ENCODE data around the gene KLRC4. TPM values are rescaled to one million over a fixed set of nuclear protein-coding genes. Genes with fewer than 3 reads are reported as not detected.

Gene KLRC4
- total and polyA plus RNA-seq, 4 donors = 0.17 to 1.3 (median 0.32) TPM

GRCh38 chr12:10400829-10401228 lies 8.7 kb downstream of the KLRC4 start:
- peaks cover 0 to 2% (median 0%) of the 10 kb centered on the region in 4 donors for H3K9me3 ChIP-seq (ENCODE audit: control insufficient read depth in 4 of 4, low read length in 3 of 4)
- TF ChIP-seq FOXA2 (IDR thresholded peaks at IDR 0.05) (no peak), ZBTB33 (IDR thresholded peaks at IDR 0.05) (no peak), REST (IDR thresholded peaks at IDR 0.05) (no peak), HNF4A (conservative IDR thresholded peaks at IDR 0.05) (no peak), JUND (IDR thresholded peaks at IDR 0.05) (no peak), CTCF (IDR thresholded peaks at IDR 0.05; ENCODE audit: low read depth, low read length, missing input control) (no peak)
- no peaks in the 10 kb centered on the region for H3K4me1 ChIP-seq (ENCODE audit: control insufficient read depth in 4 of 4, insufficient read depth in 4 of 4, low read length in 3 of 4)
- peaks cover 0 to 6% (median 0%) of the 10 kb centered on the region in 4 donors for H3K27me3 ChIP-seq (ENCODE audit: control insufficient read depth in 4 of 4, insufficient read depth in 4 of 4, low read length in 3 of 4)
- no peak overlapping the region for H3K27ac ChIP-seq (ENCODE audit: low read depth in 1 of 2, low read length in 2 of 2)
- H3K36me3 ChIP-seq (ENCODE audit: control insufficient read depth in 4 of 4, insufficient read depth in 3 of 4, low read depth in 1 of 4, low read length in 3 of 4) = no peaks in the 10 kb centered on the region
- no peak overlapping the region for H3K4me3 ChIP-seq (ENCODE audit: low read depth in 1 of 3, low read length in 3 of 3)
- no peak for DNase-seq (ENCODE audit: low spot score)
- H3K9ac ChIP-seq (ENCODE audit: low read depth in 1 of 2, low read length in 2 of 2) = no peak overlapping the region

DNA sequence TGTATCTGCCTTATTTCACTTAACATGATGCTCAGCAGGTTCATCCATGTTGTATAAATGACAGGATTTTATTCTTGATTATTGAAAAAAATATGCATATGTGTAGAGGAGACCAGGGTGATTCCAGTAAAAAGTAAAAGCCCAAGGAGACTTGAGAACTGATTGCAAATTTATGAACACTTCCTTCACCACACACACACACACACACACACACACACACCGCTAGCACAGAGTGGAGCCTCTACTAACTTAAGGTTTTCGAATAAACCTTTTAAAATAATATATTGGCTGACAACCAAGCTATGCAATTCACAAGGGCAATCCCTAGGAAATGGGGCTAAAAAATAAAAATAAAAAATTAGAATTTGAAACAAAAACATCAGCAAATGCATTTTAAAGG lies 11.4 kb downstream of the KLRC4 start:
- H3K4me3 ChIP-seq (ENCODE audit: low read depth in 1 of 3, low read length in 3 of 3) = no peak overlapping the region
- 85% methylated on average over 2 of the region's 2 CpGs for WGBS
- no peak overlapping the region for H3K9ac ChIP-seq (ENCODE audit: low read depth in 1 of 2, low read length in 2 of 2)
- no peak overlapping the region for H3K27ac ChIP-seq (ENCODE audit: low read depth in 1 of 2, low read length in 2 of 2)
- TF ChIP-seq EGR1 (IDR thresholded peaks at IDR 0.05; ENCODE audit: low read depth in 2 of 2) (no peak), ZBTB33 (IDR thresholded peaks at IDR 0.05) (no peak), RXRA (IDR thresholded peaks at IDR 0.05) (no peak), CTCF (IDR thresholded peaks at IDR 0.05; ENCODE audit: low read depth, low read length, missing input control) (no peak), YY1 (IDR thresholded peaks at IDR 0.05) (no peak), GABPA (IDR thresholded peaks at IDR 0.05 in 1 of 2, conservative IDR thresholded peaks at IDR 0.05 in 1 of 2) (no peak), SP1 (IDR thresholded peaks at IDR 0.05) (no peak)
- TF ChIP-seq, protein P1, sequence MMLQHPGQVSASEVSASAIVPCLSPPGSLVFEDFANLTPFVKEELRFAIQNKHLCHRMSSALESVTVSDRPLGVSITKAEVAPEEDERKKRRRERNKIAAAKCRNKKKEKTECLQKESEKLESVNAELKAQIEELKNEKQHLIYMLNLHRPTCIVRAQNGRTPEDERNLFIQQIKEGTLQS (IDR thresholded peaks at IDR 0.05) = no peak
- DNase-seq (ENCODE audit: low spot score) = no peak
- no peaks in the 10 kb centered on the region for H3K36me3 ChIP-seq (ENCODE audit: control insufficient read depth in 4 of 4, insufficient read depth in 3 of 4, low read depth in 1 of 4, low read length in 3 of 4)
- no peaks in the 10 kb centered on the region for H3K4me1 ChIP-seq (ENCODE audit: control insufficient read depth in 4 of 4, insufficient read depth in 4 of 4, low read length in 3 of 4)
- no peaks in the 10 kb centered on the region for H3K9me3 ChIP-seq (ENCODE audit: control insufficient read depth in 4 of 4, low read length in 3 of 4)
- peaks cover 0 to 6% (median 0%) of the 10 kb centered on the region in 4 donors for H3K27me3 ChIP-seq (ENCODE audit: control insufficient read depth in 4 of 4, insufficient read depth in 4 of 4, low read length in 3 of 4)

All from liver (tissue), 9 donors.